Head of caudate nucleus (tissue), 42 donors: ENCODE data around the gene PSMA2.
A peak's percentile ranks its signal among the peaks of the same experiment; 100 is the strongest.

Experiments
- DNase-seq, 42 donors: peaks; one replicate each; pipeline versions ENCODE4 v3.0.0 to v3.0.0-alpha.2; 2020 to 2021; ENCODE audit warnings: mixed read lengths in 7 of 42
- intact Hi-C: fragments of 100-400 bp; cut with DNase I; formaldehyde crosslinking; loops from one replicate; pipeline ENCODE4 v1.15.0; 2022

The PSMA2 gene

GRCh38 chr7:42945821-42946626 is 14.1 kb upstream of the PSMA2 start:
- intact Hi-C loops = loop anchor here (10.0 kb wide), 2 partner anchors 169 to 779 kb away; partner anchors contain the start of genes COA1 and HECW1
- DNase-seq = peak in 9 of 42 donors; percentile 4 to 55 (median 31)

GRCh38 chr7:42940985-42941847 is 9.2 kb upstream of the PSMA2 start:
- intact Hi-C loops = loop anchor here (10.0 kb wide), 2 partner anchors 174 to 784 kb away; partner anchors contain the start of genes COA1 and HECW1
- DNase-seq = peak; percentile 68 to 94 (median 87)

DNA sequence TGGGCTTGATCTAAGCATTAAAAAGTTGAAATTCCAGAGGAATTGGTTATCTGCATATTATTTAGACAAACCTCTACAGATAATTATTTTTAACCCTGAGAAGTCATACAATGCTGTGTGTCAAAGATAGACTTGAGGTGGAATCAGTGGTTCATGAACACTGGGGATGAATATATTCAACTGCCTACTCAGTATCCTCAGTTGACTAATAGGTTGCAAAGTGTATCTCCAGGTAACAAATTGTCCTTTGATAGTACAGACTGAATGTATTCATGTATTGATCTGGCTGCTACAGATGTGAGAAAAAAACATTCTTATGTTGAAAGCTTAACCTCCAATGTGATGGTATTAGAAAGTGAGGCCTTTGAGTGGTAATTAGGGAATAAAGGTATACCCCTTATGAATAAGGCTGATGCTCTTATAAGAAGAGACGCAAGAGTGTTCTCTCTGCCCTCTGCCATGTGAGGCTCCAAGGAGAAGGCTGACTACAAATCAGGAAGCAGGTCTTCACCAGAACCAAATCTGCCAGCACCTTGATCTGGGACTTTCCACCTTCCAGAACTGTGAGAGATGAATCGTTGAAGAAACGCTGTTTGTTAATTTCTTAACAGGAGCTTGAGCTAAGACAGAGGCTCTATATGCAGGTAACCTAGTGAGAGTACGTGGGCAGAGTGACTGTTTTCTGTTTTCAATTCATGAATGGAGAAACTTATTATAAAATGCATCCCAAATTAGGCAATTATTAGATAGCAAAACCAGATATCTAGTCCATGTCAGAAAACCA is 7.7 kb upstream of the PSMA2 start:
- no peak for DNase-seq
- intact Hi-C loops = loop anchor here (10.0 kb wide), 2 partner anchors 175 to 785 kb away; partner anchors contain the start of genes COA1 and HECW1

DNA sequence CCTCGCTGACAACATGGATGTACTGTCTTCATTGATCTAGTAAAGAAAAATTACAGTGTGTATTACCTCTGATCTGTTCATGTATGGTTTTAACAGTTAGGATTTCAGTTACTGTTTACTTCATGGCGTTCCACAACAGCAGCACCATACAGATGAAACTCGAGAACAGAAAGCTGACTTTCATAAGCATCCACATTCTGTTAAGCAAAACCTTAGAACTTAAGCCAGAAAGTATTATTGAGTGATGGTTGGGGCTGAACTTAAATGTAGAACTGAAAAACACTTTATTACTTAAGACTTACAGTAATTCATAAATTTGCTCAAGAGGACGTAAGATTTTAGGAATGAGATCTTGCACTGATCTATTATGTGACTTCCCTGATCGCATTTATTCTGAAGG is 3.9 kb upstream of the PSMA2 start:
- no peak for DNase-seq
- intact Hi-C loops = no loop called here

DNA sequence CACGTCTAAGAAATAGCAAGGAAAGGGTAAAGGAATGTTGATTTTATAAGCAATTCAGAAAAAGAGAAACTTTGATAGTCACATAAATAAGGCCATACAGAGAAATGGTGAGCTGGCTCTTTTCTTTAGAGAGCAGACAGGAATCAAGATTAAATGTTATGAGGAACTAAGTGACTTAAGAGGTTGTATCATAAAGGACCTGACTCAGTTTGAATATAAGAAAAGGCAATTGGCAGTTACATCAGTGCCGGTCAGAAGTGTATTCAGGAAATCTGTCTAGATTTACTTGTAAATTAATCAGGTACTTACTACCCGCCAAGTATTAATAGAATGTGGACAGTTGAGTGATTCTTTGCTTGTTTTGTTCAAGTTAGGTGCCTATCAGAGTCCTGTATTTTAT is 2.3 kb upstream of the PSMA2 start:
- intact Hi-C loops = no loop called here

DNA sequence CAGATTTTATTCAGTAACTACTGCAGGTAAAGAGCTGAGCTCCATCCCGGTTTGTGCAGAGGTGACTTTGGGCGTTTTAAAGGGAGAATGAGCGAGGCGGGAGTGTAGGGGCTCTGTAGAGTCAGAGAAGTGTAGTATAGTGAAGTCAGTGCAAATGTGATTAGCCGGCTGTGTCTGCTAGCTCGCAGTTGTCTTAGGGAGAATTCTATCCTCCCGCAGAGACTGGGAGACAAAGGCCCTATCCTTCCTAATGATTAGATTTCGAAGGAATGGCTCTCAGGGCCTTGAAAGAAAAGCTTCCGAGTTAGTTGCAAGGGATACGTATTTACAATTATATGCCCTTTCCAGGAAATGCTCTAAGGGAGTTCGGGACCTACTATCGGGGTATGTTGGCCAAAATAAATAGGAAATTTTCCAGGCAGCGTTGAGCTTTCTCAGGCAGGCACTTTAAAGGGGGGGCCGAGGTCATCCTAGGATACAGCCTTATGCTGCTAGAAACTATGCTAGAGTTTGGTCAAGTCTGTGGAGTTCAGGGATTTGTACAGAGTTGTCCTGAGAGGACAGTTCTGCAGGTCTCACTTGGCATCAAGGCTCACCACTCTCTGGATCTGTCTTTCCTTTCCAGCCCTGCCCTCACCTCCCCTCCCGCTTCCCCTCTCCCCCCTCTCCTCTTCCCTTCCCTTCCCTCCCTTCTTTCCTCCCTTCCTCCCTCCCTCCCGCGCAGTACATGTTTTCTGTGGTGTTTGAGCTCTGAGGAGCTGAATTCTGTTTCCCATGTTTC is 1.0 kb upstream of the PSMA2 start:
- intact Hi-C loops = no loop called here
- peak in 10 of 42 donors; percentile 4 to 48 (median 24) for DNase-seq

More for the DNA sequence above, 2.3 kb upstream of the PSMA2 start:
- no peak for DNase-seq

DNA sequence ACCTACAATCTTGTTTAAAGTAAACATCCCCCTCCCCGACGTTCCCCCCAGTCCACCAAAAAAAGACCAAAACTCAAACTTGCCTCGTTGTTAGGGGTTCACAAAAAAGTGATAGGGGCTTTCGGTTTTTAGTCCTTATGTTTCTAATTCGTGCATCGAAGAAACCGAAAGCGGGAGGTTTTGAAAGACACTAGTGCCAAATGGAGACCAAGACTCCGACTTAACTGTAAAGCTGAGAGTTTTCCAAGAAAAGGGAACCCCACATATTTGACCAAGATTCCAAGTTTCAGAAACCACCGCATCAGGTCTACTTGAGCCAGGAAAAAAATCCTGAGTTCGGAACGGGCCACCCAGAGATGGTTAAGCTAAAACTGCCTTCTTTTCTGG is 534 bp downstream of the PSMA2 start:
- intact Hi-C loops = no loop called here
- no peak for DNase-seq

- DNase-seq = no peak
Measured at GRCh38 chr7:42930889-42931288, 1.1 kb downstream of the PSMA2 start.

GRCh38 chr7:42929449-42929848 is 2.5 kb downstream of the PSMA2 start:
- intact Hi-C loops = no loop called here
- DNase-seq = no peak

More at GRCh38 chr7:42930889-42931288, 1.1 kb downstream of the PSMA2 start:
- intact Hi-C loops = no loop called here

DNA sequence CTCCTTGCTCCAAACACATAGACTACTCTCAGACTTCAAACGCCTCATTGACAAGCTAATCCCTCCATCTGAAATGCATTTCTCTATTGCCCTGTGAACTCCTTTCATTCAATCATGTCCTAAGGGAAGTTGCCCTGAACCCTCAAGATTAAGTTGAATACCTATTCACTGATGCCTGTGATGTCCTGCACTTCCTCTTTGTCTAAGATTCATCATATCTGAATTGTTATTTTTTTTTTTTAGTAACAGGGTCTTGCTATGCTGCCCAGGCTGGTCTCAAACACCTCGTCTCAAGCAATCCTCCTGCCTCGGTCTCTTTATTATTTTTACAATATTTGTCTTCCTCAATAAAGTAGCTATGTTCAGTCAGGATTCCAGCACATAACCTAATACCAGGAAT is 3.2 kb downstream of the PSMA2 start:
- intact Hi-C loops = no loop called here

GRCh38 chr7:42926204-42926603 is 5.8 kb downstream of the PSMA2 start:
- intact Hi-C loops = no loop called here
- DNase-seq = no peak

More for the DNA sequence above, 3.2 kb downstream of the PSMA2 start:
- DNase-seq = no peak

GRCh38 chr7:42925630-42926029 is 6.3 kb downstream of the PSMA2 start:
- DNase-seq = no peak
- intact Hi-C loops = no loop called here

DNA sequence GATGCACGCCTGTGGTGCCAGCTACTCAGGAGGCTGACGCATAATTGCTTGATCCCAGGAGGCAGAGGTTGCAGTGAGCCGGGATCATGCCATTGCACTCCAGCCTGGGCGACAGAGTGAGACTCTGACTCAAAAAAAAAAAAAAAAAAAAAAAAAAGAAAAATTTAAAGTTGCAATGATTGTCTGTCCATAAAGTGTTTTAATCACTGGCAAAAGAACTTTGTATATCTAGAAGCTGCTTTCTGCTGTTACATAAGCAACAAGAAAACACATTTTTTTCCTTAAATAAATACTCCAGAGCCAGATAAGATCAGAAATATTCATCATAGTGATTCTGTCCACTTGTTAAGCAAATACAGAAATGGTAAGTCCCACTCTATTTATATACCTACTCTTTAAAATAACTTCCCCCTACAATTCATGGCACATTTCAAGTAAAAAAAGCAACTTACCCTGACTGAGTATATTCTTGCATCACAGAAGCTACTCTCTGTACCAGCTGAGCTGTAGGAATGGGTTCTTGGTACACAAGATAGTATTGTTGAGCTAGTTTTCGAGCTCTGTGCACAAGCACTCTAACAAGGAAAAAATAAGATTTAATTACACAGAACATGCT is 7.6 kb downstream of the PSMA2 start:
- intact Hi-C loops = no loop called here
- no peak for DNase-seq

GRCh38 chr7:42922017-42922753 is 9.8 kb downstream of the PSMA2 start:
- intact Hi-C loops = no loop called here
- DNase-seq = no peak

DNA sequence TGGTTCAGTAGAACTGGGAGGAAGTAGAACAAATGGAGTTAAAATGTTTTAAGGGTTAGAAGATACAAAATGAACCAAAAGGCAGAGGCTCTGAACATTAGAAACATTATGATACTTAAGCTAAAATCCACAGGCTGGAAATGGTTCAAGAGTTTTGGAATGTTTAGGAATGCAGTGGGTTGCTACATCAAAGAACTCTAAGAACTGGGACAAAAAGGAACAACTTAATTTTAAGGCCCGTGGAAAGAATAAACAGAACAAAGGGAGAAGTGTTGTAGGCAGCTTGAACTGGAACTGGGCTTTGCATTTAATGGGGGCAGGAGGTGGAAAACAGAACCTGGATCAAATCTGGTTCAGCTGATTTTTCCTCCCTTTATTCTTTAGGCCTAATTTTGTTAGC is 16.6 kb downstream of the PSMA2 start:
- no peak for DNase-seq
- intact Hi-C loops = no loop called here

DNA sequence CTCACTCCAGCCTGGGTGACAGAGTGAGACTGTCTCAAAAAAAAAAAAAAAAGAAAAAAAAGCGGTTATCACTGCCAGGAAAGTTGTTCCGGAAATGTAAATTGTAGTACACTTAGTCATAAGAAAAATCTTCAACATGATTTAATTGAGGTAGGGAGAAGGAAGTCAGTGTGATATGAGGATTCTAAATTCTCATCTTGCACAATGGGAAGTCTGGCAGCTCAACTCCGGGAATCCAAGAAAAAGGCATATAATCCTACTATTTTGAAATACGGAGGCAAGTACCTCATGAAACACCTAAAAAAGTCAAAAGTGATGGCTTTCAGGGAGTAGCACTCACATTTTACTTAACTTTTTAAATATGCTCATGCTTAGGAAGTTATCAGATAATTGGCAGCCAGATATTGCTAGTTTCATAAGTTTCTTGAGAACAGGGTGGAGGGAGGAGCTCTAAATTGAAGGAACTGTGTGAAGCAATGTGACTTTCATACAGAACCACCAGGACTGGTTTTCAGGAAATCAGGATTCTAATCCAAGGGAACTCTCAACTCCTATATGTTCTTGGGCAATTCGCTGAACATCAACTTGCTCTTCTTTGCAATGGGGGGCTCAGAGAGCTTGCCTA is 17.4 kb downstream of the PSMA2 start:
- DNase-seq = no peak
- intact Hi-C loops = no loop called here

- intact Hi-C loops = no loop called here
- DNase-seq = no peak
Measured at GRCh38 chr7:42914009-42914408, 18.0 kb downstream of the PSMA2 start.
